GM19099 (cell line): ENCODE data around the gene TRIM44.

Experiments
- POLR2A ChIP-seq: IDR thresholded peaks from 3 replicates; pipeline ENCODE4 v1.6.1; 2011; ENCODE audit warnings: low read depth; ENCODE audit not compliant: insufficient read length; ENCODE audit errors: extremely low read depth

TRIM44 gene

DNA sequence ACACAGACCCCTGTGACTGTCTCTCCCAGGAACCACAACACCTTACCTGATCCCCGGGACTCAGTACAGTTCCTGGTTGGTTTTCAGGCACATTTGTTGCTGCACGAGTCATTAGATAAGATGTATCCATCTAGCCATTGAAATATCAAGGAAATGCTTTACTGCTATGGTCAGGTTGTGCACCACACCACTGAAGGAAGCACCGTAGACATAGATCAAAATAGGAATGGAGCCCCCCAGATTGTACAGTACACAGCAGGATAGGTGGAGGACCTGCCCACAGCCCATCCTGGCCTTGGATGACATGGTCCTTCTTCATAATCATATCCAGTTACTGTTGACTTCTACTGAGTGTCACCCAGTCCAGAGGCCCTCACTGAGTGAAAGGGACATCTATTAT is 195.3 kb downstream of the TRIM44 start:
- TF ChIP-seq POLR2A, result no peak

DNA sequence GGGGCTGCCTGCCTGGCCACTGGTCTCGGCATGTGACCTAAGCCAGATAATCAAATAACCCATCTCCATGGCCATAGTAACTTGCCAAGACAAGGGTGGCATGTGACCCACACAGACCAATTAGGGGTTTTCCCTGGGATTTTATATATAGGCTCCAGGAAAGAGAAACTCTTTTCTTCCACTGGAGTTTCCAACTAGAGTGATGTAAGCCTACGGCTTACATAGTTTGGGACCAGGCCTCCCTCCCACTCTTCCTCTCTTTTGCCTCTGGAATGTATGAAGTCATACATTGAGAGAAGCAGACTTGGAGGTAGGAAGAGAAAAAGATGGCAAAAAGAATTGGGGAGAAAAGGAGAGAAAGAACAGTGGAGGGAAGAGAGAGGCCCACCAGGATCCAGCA is 196.7 kb downstream of the TRIM44 start:
- no peak for TF ChIP-seq POLR2A

DNA sequence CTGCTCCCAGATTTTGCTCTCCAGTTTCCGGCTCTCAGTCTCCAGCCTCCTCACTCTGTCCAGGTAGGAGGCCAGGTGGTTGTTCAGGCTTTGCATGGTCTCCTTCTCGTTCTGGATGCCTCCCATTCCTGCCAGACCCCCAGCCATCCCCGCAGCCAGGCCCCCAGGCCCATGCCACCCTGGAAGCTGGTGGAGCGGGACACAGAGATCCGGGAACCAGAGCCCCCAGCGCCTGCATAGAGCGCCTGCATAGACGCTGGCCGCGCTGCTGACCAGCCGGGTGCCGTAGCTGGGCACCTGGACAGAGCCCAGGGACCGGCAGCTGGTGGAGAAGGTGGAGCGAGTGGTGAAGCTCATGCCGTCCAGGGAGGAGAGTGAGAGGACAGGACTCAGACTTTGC is 198.6 kb downstream of the TRIM44 start:
- TF ChIP-seq POLR2A, result no peak

DNA sequence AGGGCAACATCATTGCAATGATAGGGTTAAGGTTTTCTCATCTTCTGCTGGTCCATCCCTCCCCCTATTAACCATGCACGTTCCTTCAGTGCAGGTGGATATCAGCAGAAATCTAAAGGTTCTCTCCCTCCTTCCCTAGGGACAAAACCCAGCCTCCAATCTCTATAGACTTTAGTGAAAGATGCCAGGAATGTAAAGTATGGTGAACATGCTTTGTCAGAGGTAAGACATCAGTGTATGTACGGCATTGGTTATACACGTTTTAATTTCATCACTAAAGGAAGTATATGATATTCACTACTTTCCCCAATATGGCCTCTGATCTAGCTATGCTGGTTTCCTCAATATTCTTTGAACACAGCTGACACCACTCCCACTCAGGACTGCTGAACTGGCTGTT is 200.1 kb downstream of the TRIM44 start:
- no peak for TF ChIP-seq POLR2A

DNA sequence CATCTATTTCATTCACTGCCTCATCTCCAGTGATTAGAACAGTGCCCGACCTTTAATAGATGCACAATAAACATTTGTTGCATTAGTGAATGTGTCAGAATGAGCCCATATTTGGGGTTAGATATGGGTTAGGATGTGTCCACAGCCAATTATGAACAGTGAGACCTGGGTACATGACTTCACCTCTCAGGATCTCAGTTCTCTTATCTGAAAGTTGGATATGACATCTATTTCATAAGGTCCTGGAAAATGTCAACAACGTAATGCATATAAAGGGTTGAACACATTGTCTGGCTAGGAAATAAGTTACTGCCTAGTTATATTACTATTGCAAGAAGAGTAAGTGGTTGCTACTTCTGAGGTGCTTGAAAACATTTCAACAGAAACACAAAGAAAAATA is 201.6 kb downstream of the TRIM44 start:
- no peak for TF ChIP-seq POLR2A

DNA sequence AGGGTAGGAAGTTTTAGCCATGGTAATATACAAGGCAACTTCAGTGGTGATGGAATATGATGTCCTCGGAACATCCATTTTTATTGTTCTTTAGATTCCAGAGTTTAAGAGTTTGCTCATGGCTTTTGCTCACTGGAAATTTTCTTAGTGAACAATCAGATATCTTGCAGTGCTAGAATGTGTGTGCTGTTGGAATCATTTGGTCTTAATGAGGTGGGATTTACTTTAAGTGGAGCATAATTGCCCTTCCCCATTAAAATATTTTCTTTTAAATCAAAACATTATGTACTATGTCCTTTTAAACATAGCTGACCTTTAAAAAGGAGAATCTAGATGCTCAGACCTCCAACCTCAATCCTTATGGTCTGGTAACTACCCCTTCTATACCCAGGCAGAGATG is 204.0 kb downstream of the TRIM44 start:
- TF ChIP-seq POLR2A, result no peak
